Ishikawa (cell line): ENCODE data around the gene RALGAPA2.

Experiments
- CEBPB ChIP-seq: IDR thresholded peaks from 2 replicates; pipeline ENCODE4 v1.6.1; 2012
- CREB1 ChIP-seq: IDR thresholded peaks from 2 replicates; pipeline ENCODE4 v1.6.1; 2012; ENCODE audit warnings: low read depth
- EP300 ChIP-seq: IDR thresholded peaks from 2 replicates; pipeline ENCODE4 v1.6.1; 2012; ENCODE audit warnings: borderline replicate concordance
- MAX ChIP-seq: IDR thresholded peaks from 2 replicates; pipeline ENCODE4 v1.6.1; 2012
- RAD21 ChIP-seq: IDR thresholded peaks from 2 replicates; pipeline ENCODE4 v1.6.1; 2012; ENCODE audit warnings: low read depth
- REST ChIP-seq: IDR thresholded peaks from 2 replicates; pipeline ENCODE4 v1.6.1; 2012; ENCODE audit warnings: low read depth, mild to moderate bottlenecking
- TAF1 ChIP-seq: IDR thresholded peaks from 2 replicates; pipeline ENCODE4 v1.6.1; 2012; ENCODE audit warnings: low read depth, mild to moderate bottlenecking
- TCF12 ChIP-seq: IDR thresholded peaks from 2 replicates; pipeline ENCODE4 v1.6.1; 2012; ENCODE audit warnings: low read depth
- TEAD4 ChIP-seq: IDR thresholded peaks from 2 replicates; pipeline ENCODE4 v1.6.1; 2012
- USF1 ChIP-seq: IDR thresholded peaks from 2 replicates; pipeline ENCODE4 v1.6.1; 2012
- YY1 ChIP-seq: IDR thresholded peaks from 2 replicates; pipeline ENCODE4 v1.6.1; 2012; ENCODE audit warnings: low read depth

- TF ChIP-seq EP300, result no peak
- no peak for TF ChIP-seq TAF1
- TF ChIP-seq CEBPB, result no peak
- no peak for TF ChIP-seq CREB1
- no peak for TF ChIP-seq YY1
- TF ChIP-seq REST, result no peak
- no peak for TF ChIP-seq TEAD4
- no peak for TF ChIP-seq MAX
- TF ChIP-seq RAD21, result no peak
- no peak for TF ChIP-seq USF1
- TF ChIP-seq TCF12, result no peak
These were observed 28.9 kb upstream of the RALGAPA2 start for GRCh38 chr20:20741087-20742045.
